ENCODE data around the gene TCEAL5.
"Not testable (repeated sequence)": the region's sequence is repeated elsewhere in the genome, so short reads cannot be mapped to it uniquely, and the experiment has no call there.

TCEAL5 gene, protein sequence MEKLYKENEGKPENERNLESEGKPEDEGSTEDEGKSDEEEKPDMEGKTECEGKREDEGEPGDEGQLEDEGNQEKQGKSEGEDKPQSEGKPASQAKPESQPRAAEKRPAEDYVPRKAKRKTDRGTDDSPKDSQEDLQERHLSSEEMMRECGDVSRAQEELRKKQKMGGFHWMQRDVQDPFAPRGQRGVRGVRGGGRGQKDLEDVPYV

GRCh38 chrX:103276581-103277002, at the start of gene TCEAL5:
Gene TCEAL5, minus strand, starts transcription at chrX:103276750. Its CDS starts 2,187 bp downstream, at chrX:103274563.
- DNase-seq: no peak

DNA sequence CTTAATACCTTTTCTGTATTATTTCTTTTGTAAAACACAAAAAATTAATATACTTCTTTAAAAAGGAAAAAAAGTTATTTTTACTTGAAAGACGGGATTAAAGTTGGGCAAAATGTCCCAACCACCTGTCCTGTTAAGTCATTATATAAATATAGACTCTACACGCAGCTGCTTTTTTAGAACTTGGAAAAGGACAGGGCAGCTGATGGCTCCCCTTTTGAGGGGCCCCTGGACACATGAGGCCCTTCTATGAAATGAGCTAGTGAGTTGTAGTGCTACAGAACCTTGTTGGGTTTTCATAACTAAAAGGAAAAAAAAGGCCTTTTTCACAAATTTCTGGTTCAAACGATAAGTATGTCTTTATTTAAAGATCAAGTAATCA, 34.8 kb upstream of the TCEAL5 start:
- no peak for DNase-seq

DNA sequence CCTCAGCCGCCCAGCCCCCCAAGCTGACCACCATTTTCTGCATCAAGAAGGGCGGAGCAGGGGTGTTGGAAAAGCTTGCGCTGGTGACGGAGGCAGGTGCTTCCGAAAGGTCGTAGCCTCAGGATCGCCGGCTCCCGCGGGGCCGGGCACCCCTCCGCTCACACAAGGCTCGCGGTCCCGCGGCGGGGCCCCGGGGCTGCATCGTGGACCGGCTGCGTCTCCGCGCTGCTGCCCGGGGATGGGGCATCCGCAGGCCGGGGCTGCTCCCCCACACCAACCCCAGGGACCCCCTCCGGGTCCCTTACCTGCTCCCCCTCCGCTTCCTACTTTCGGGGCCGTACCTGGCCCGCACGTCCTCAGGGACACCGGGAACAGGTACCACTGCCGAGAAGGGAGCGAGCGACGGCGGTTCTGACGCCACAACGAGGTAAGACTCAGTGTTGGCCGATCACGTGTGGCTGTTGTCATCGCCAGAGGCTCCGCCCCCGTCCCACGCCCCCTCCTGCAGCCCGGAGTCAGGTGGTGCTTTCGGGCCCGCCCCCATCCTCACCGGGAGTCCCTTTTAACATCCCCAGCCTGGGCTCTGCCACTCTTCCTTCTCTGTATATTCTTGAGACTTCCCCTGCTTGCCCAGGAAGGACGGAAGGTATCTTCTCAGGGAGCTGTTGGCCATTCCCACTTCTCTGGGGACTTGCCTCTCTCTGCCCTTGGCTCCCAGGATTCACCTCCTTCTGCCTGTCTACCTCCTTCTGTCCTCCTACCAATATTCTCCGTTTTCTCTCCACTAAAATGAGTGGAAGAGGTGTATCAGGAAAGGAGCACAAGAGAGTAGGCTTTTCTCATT, 34.2 kb upstream of the TCEAL5 start, which contains the start of gene BEX2:
Gene BEX2 (minus strand): TSS at position 436 of the 844 bp plus-strand sequence. CDS start 1,014 bp downstream, outside the sequence.
- peak; percentile 88 for DNase-seq

DNA sequence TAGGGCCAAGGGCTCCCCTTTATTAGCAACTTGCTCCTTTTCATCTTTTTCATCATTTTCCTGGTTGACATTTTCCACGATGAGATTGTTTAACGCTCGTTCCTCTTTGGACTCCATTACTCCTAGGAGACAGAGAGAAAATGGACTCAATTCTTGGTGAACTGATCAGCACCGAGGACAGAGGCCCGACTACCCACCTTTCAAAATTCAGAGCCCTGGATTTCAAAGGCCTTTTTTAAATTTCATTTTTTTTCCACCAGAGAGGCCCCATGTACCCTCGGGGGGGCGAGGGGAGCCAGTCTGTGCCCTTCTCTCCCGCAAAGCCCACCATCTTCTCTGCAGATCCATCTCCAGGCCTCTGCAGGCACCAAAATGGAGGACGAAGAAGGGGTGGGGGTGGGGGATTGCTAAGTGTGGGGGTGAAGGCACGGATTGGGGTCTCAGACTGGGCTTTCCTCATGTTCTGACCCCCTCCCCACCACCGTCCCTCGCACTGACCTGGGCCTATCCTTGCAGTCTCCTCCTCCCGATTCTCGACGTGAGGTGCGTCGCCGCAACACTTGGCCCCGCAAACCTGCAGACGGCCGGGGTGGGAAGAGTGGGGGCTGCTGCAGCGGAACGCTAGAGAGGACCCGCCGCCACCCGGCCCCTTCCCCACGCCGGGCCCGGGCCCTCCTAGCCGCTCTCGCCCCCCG, 33.5 kb upstream of the TCEAL5 start:
- DNase-seq: no peak

- not testable (repeated sequence) for DNase-seq
Observed at GRCh38 chrX:103305666-103306065, 29.1 kb upstream of the TCEAL5 start.

GRCh38 chrX:103304705-103305104, 28.2 kb upstream of the TCEAL5 start:
- DNase-seq: no peak

- DNase-seq: no peak
Observed at GRCh38 chrX:103293118-103293517, 16.6 kb upstream of the TCEAL5 start.

DNA sequence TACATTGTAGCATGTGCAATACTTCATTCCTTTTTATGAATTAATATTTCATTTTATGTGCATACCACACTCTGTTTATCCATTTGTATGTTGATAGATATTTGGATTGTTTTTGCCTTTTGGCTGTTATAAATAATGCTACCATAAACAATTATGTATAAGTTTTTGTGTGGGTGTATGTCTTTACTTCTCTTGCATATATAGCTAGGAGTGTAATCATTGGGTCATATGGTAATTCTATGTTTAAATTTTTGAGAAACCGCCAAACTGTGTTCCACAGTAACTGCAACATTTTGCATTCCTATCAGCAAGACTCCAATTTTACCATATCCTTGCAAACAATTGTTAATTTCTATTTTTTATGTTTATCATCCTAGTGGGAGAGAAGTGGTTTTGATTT, 3.1 kb upstream of the TCEAL5 start:
- DNase-seq: no peak

GRCh38 chrX:103275947-103276567, 493 bp downstream of the TCEAL5 start:
- DNase-seq: no peak

GRCh38 chrX:103274284-103274683, 2.3 kb downstream of the TCEAL5 start:
- DNase-seq: no peak

- DNase-seq: no peak
Observed at GRCh38 chrX:103258275-103258674, 18.3 kb downstream of the TCEAL5 start.

GRCh38 chrX:103256651-103257050, 19.9 kb downstream of the TCEAL5 start:
- DNase-seq: no peak

DNA sequence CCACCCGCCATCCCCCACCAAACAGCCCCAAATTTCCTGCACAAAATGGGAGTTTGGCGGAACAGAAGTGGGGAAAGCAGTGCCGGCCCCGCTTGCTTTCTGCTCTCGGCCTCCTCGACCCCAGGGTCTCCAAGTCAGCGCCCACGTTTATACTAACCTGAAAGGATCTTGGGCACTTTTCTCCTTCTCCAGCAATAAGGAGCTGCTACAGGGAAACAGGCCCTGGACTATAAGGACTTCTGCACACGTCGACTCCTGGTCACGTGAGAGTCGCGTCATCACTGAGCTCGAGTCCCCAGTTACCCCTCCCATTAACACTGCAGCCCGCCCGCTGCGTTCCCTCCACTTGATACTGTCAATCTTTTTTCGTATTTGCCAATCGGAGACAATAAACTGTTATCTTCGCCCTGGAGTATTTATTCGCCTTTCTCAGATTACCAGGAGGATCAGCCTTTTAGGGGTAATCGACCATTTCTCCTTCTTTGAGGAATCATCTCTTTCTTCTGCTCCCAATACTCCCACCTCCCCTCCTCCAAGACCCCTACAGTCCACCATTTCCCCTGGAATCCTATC, 21.5 kb downstream of the TCEAL5 start, which contains the start of gene TCEAL8:
Gene TCEAL8 (minus strand): TSS at position 235 of the 573 bp plus-strand sequence. CDS start 1,176 bp downstream, outside the sequence.
- peak; percentile 61 for DNase-seq

DNA sequence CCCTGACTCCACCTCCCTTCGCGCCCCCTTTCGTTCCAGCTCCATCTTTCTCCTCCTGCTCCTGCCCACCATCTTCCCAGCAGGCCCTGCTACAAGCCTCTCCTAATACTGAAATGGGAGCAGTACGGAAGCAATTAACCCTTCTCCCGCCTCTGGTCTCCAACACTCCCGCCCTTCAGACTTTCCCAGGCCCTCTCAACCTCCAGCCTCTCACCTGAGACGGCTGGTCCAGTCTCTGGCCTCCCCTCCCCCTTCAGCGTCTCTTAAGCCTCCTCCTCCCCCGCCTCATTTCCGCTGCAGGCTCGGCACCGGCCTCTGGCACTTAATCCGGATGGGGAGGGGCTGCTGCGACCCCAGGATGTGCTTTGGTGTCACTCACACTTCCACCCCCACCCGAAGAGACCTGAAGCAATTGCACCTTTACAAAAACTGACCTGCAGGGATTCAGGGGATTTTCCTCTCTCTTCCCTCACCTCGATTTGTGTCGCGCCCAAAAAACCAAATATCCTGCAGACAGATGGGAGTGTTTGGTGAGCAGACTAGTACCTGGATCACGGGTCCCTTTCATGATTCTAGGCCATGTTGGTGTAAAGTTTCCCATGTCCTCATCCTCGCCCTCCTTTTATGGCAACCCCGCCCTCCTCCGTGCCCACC, 22.3 kb downstream of the TCEAL5 start:
- DNase-seq: peak; percentile 26

- no peak for DNase-seq
Observed at GRCh38 chrX:103253608-103254007, 22.9 kb downstream of the TCEAL5 start.

GRCh38 chrX:103250977-103251376, 25.6 kb downstream of the TCEAL5 start:
- no peak for DNase-seq

- no peak for DNase-seq
Observed at GRCh38 chrX:103249805-103250204, 26.7 kb downstream of the TCEAL5 start.

- DNase-seq: no peak
Observed at GRCh38 chrX:103248553-103248952, 28.0 kb downstream of the TCEAL5 start.

GRCh38 chrX:103240155-103240554, 36.4 kb downstream of the TCEAL5 start:
- DNase-seq: no peak

DNA sequence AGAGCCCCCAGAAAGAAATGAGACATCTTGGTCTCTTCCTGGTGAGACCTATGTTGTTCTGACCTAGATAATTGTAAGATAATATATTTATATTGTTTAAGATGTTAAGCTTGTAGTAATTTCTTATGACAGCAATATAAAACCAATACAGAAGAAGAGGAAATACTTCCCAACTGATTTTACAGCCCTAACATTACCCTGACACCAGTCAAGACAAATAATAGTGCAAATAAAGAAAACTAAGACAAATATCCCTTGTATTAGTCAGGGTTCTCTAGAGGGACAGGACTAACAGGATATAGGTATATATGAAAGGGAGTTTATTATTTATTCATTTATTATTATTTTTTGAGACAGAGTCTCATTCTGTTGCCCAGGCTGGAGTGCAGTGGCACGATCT, 40.3 kb downstream of the TCEAL5 start:
- no peak for DNase-seq

- not testable (repeated sequence) for DNase-seq
Observed at GRCh38 chrX:103235608-103236007, 40.9 kb downstream of the TCEAL5 start.

- no peak for DNase-seq
Observed at GRCh38 chrX:103234869-103235268, 41.7 kb downstream of the TCEAL5 start.

Measured in activated naive CD4-positive, alpha-beta T cell treated with anti-CD3 and anti-CD28 coated beads, Interleukin-2, amount 50 U/mL, for 16 hours (primary cell).